A172 (cell line): Measurements from ENCODE around the gene TTC27. TPM values are rescaled to one million over a fixed set of nuclear protein-coding genes. Genes with fewer than 3 reads are reported as not detected.
"Not testable (repeated sequence)": the region's sequence is repeated elsewhere in the genome, so short reads cannot be mapped to it uniquely, and the experiment has no call there.

Experiments used
- DNase-seq: peaks from one replicate; pipeline ENCODE4 v3.0.0-alpha.2; 2015; ENCODE audit warnings: low spot score
- total RNA-seq: library from RNA; depleted of rRNA; stranded (reverse); fragments of >200 nt; shearing (Covaris generic); gene quantifications from 2 replicates; pipeline ENCODE4 v1.2.3, GENCODE V29; 2014

TTC27 gene
- total RNA-seq, 1 experiment from 2014 or later = 22.5 TPM

- DNase-seq = no peak
Measured at GRCh38 chr2:32719933-32720716, 92.3 kb downstream of the TTC27 start.

- DNase-seq = no peak
Measured at GRCh38 chr2:32720771-32721170, 92.9 kb downstream of the TTC27 start.

- no peak for DNase-seq
Measured at GRCh38 chr2:32721376-32721775, 93.5 kb downstream of the TTC27 start.

DNA sequence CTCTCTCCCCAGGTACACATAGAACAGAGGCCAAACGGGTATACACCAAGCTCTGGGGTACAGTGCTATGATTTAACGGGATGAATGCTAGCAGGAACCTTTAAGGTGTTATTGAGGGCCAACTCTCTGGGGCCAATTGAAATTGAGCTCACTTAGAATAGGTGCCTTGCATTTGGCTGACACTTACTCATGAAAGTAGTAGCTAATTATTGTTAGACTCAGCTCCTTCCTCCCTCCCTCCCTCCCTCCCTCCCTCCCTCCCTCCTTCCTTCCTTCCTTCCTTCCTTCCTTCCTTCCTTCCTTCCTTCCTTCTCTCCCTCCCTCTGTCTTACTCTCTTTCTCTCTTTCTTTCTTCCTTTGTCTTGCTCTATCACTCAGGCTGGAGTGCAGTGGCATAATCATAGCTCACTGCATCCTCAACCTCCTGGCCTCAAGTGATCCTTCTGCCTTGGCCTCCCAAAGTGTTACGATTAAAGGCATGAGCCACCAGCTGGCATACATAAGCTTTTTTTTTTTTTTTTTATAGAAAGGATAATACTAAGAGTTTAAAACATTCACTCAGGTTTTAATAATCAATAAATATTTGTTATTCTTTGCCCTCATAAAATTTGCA, 95.7 kb downstream of the TTC27 start:
- no peak for DNase-seq

DNA sequence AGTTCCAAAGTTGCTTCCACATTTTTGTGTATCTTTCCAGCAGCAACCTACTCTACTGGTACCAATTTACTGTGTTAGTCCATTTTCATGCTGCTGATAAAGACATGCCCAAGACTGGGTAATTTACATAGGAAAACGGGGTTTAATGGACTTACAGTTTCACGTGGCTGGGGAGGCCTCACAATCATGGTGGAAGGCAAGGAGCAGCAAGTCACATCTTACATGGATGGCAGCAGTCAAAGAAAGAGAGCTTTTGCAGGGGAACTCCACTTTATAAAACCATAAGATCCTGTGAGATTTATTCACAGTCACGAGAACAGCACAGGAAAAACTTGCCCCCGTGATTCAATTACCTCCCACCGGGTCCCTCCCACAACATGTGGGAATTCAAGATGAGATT, 98.8 kb downstream of the TTC27 start:
- DNase-seq = not testable (repeated sequence)

DNA sequence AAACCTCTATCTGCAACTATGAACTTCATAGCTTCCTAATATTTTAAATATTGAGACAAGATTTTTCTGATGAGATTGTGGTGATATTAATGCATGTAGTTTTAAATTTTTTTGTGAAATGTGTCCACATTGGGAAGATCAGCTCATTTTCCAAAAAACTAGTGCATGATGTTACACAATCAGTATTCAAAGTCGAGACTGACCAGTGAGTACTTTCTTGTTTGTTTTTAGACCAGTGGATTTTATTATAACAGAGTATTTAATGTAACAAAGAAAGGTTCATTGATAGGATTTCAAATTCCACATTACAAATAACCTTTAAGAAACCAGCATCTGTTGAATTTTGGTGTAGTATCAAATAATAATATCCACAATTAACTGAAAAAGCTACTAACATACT, 99.3 kb downstream of the TTC27 start:
- DNase-seq = no peak

- DNase-seq = not testable (repeated sequence)
Measured at GRCh38 chr2:32730958-32731357, 103.1 kb downstream of the TTC27 start.

DNA sequence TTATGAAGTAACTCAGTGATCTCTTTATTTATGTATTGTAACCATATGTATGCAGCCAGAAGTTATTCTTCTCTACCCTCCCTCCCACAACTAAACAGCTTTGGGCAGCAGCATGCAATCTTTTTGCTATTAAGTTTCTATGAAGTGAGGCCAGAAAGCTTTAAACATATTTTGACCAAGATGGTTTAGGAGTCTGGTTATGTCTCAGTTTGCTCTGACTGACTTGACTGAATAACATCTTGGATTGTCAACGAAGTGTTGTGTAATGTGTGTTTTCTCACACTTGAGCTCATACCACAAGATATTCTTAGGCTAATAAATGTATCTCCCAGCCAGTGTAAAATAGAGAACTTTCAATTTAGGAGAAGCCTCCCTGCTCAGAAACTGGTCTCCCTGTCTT, 104.3 kb downstream of the TTC27 start:
- DNase-seq = no peak

DNA sequence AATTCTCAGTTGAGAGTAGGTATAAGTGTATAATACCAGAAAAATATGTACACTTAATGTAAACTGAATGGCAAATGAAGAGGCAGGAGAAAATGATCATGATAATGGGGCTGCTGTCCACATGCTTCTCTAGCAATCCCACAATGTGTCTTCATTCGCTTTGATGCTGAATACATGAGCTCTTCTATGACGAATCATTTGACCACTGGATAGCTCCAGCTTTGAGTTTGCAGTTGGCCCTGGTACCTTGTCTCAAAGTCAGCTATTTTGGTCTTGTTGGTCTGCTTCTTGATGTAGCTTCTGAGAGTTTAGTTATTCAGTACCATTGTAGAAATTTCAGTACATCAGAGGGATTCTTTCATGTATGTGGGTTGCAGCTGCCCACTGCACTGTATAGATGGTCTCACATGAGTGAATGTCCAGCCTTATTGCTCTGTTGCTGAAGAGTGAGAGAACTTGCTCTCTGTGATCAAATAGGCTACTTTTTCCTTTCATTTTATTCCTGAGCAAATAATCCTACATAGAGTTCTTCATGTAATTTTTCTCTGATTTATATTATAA, 105.1 kb downstream of the TTC27 start:
- no peak for DNase-seq

DNA sequence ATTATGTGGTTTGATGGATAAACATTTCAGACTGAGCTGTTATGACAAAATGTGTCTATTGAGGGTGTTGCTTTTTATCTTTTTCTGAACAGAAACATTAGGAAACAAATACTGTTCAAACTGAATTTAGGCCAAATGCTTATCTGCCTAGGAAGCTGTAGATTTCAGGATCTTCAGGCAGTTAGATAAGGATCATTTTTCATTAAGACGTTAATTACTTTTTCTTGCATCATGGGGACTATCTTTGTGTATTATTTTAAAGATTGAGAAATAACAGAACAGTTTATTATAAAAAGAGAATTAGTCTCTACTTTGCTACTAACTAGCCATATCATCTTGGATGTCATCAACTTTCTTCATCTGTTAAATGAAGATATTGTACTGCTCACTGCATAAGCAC, 107.5 kb downstream of the TTC27 start:
- no peak for DNase-seq

- no peak for DNase-seq
Measured at GRCh38 chr2:32738939-32739338, 111.1 kb downstream of the TTC27 start.

GRCh38 chr2:32739664-32740063, 111.8 kb downstream of the TTC27 start:
- no peak for DNase-seq

GRCh38 chr2:32741575-32741974, 113.7 kb downstream of the TTC27 start:
- DNase-seq = no peak

DNA sequence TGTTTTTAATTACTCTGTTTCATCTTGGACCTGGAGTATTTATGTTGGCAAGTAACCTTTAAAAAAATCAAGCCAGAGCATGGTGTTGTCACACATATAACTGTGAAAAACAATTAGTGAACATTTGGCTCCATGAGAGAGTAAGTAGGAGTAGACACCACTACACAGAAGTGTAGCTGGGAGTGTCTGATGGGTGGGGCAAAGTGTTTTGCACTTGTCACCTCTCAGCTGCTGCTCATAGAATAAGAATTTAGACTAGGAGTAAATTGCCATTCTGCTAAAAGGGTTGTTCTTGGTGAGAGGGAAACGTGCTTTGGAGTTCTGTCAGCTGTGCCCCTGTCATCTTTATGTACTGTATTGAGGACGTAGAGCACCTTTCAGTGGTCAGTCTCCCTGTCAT, 114.5 kb downstream of the TTC27 start:
- DNase-seq = no peak

- no peak for DNase-seq
Measured at GRCh38 chr2:32743480-32744236, 115.8 kb downstream of the TTC27 start.

DNA sequence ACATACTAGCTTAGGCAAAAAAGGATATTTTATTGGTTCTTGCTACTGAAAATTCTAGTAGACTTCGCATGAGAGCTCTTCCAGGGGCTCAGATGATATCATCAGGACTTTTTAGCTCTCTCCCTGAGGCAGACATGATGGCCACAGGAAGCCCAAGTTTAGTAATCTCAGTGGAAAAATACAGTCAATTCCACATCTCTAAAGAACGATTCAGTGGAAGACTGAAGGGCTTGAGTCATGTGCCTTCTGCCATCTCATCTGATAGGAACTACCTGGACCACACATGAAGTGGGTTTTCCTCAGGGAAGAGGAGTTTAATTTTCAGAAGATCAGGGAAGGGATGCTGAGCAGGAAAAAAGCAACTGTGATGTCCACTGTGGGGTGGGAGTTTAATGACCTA, 117.3 kb downstream of the TTC27 start:
- no peak for DNase-seq

- no peak for DNase-seq
Measured at GRCh38 chr2:32745675-32746074, 117.8 kb downstream of the TTC27 start.

GRCh38 chr2:32746669-32747068, 118.8 kb downstream of the TTC27 start:
- no peak for DNase-seq

- no peak for DNase-seq
Measured at GRCh38 chr2:32748158-32748557, 120.3 kb downstream of the TTC27 start.

DNA sequence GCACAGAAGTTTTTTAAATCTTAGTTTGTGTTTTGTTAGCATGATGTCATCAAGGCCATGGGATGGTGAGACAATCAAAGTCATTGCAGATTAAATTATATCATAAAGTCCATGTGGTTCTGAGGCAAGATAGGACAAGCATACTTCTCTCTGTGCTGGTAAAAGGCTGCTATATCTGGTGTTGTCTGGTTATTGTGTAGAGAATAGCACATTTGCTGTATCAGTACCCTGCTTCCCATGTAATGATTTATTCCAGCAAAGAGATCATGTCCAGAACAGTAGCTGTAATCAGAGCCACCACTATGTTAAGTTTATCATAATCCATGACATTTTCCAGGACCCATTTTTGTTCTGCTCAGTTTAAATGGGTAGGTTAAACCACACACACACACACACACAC, 123.0 kb downstream of the TTC27 start:
- no peak for DNase-seq

GRCh38 chr2:32752205-32752604, 124.4 kb downstream of the TTC27 start:
- peak; percentile 7 for DNase-seq

DNA sequence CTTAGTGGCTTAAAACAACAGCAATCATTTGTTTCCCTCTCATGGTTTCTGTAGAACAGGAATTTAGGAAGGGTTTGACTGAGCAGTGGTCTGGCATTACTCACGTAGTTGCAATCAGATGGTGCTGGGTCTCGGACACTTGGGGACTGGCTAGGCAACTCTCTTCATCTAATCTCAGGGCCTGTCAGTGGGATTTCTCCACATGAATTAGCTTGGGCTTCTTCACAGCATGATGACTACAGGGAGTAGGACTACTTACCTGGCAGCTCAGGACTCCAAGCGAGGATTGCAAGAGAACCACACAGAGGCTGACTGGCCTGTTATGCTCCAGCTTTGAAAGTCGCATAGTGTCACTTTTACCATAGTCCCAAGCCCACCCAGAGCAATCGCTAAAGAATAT, 125.1 kb downstream of the TTC27 start:
- DNase-seq = no peak

DNA sequence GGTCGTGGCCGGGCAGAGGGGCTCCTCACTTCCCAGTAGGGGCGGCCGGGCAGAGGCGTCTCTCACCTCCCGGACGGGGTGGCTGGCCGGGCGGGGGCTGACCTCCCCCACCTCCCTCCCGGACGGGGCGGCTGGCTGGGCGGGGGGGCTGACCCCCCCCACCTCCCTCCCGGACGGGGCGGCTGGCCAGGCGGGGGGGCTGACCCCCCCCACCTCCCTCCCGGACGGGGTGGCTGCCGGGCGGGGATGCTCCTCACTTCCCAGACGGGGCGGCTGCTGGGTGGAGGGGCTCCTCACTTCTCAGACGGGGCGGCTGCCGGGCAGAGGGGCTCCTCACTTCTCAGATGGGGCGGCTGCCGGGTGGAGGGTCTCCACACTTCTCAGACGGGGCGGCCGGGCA, 126.8 kb downstream of the TTC27 start:
- DNase-seq = not testable (repeated sequence)
